HepG2 (cell line): Measurements from ENCODE around the gene RASA3. TPM values are rescaled to one million over a fixed set of nuclear protein-coding genes. Genes with fewer than 3 reads are reported as not detected.
A peak's percentile ranks its signal among the peaks of the same experiment; 100 is the strongest.

Source experiments
- ATAC-seq: fragments of 200-7000 bp; cut with Tn5 transposase; 3 replicates; pipeline ENCODE4 v1.9.1; 2020; ENCODE audit warnings: mild to moderate bottlenecking, moderate library complexity
- BruUV-seq: library from RNA; stranded (reverse); fragments of 400-500 nt; replicated peaks from 2 replicates; lab custom pipeline; 2021; lab: Mats Ljungman, UMichigan
- CTCF ChIA-PET: fragments of 300-600 bp; formaldehyde crosslinking; extraction: SDS; loops from one replicate; lab custom pipeline; 2021; ENCODE audit warnings: low total read pairs, inconsistent platforms, low intra/inter-chr PET ratio; lab: Yijun Ruan, JAX
- POLR2A ChIA-PET: fragments of 350-600 bp; sonication (Branson Sonifier 250); formaldehyde crosslinking; loops from one replicate; lab custom pipeline; 2020; ENCODE audit warnings: antibody characterized with exemption, inconsistent platforms; lab: Yijun Ruan, JAX
- DNase-seq: peaks from one replicate; pipeline ENCODE4 v3.0.0-alpha.2; 2015; ENCODE audit warnings: low spot score
- FAIRE-seq: peaks from 3 replicates; lab custom pipeline; 2011; peaks lifted over from hg19 to GRCh38; lab: Jason Lieb, UNC
- H2AFZ ChIP-seq: one replicate; pipeline ENCODE4 v1.6.1; 2011; ENCODE audit warnings: low read length, inconsistent platforms
- H3K27ac ChIP-seq: fragments of 300-600 bp; 3 replicates; pipeline ENCODE4 v1.8.0; 2011; ENCODE audit warnings: mixed run types, mild to moderate bottlenecking, mixed read lengths, low read length, inconsistent platforms; ENCODE audit not compliant: insufficient read depth; ENCODE audit errors: extremely low read length
- H3K27me3 ChIP-seq, 2 experiments: fragments of 200-600 bp in 1 of 2; 2 replicates in 1 of 2; 3 replicates in 1 of 2; pipeline versions ENCODE4 v1.6.0 to v1.8.0; 2011; ENCODE audit warnings: low read length in 2 of 2, mild to moderate bottlenecking in 2 of 2, moderate library complexity in 2 of 2, inconsistent platforms in 1 of 2; ENCODE audit not compliant: insufficient read depth in 2 of 2, control insufficient read depth in 1 of 2
- H3K36me3 ChIP-seq, 2 experiments: fragments of 200-600 bp in 1 of 2; replicated peaks in 1 of 2; 2 replicates in 1 of 2; 3 replicates in 1 of 2; pipeline versions ENCODE4 v1.5.1 to v1.8.0; 2011; ENCODE audit warnings: low read length in 2 of 2, inconsistent platforms in 1 of 2; ENCODE audit not compliant: insufficient read depth in 2 of 2, control insufficient read depth in 1 of 2
- H3K4me1 ChIP-seq: 2 replicates; pipeline ENCODE4 v1.5.1; 2012; ENCODE audit warnings: low read length, inconsistent platforms; ENCODE audit not compliant: insufficient read depth
- H3K4me2 ChIP-seq: 2 replicates; pipeline ENCODE4 v1.6.0; 2011; ENCODE audit warnings: low read depth, low read length, inconsistent platforms
- H3K4me3 ChIP-seq, 3 experiments: fragments of 200-600 bp in 1 of 3; sonication (generic), shearing (Covaris generic) in 1 of 3; replicated peaks in 1 of 3; 2 replicates each; pipeline ENCODE4 v1.5.1; 2011 to 2016; ENCODE audit warnings: low read length in 3 of 3, inconsistent platforms in 2 of 3, low read depth in 2 of 3, mild to moderate bottlenecking in 2 of 3, control low read depth in 1 of 3, mixed read lengths in 1 of 3; ENCODE audit not compliant: insufficient read depth in 1 of 3
- H3K79me2 ChIP-seq: one replicate; pipeline ENCODE4 v1.6.1; 2011; ENCODE audit warnings: low read length, inconsistent platforms; ENCODE audit not compliant: insufficient read depth
- H3K9ac ChIP-seq: 2 replicates; pipeline ENCODE4 v1.6.0; 2011; ENCODE audit warnings: mild to moderate bottlenecking, low read depth, low read length, inconsistent platforms; ENCODE audit not compliant: insufficient read depth
- H3K9me3 ChIP-seq: 2 replicates; pipeline ENCODE4 v1.5.1; 2012; ENCODE audit warnings: mild to moderate bottlenecking, low read length
- H4K20me1 ChIP-seq: 2 replicates; pipeline ENCODE4 v1.6.0; 2011; ENCODE audit warnings: inconsistent platforms, mild to moderate bottlenecking, low read length, moderate library complexity; ENCODE audit not compliant: insufficient read depth
- EP300 ChIP-seq, 3 experiments: sonication (generic) in 1 of 3; formaldehyde crosslinking in 1 of 3; IDR thresholded peaks; 2 replicates each; pipeline versions ENCODE4 v1.5.1 to v1.6.1; 2011 to 2020; ENCODE audit warnings: low read depth in 2 of 3, low read length in 2 of 3, borderline replicate concordance in 1 of 3, improper control_type of control experiment in 1 of 3, mild to moderate bottlenecking in 1 of 3, missing genetic modification reagents in 1 of 3, moderate library complexity in 1 of 3
- EZH2 ChIP-seq: conservative IDR thresholded peaks from 2 replicates; pipeline ENCODE4 v1.6.1; 2012; ENCODE audit warnings: mild to moderate bottlenecking, low read depth, low read length, moderate library complexity
- FOSL1 ChIP-seq: sonication (generic); formaldehyde crosslinking; IDR thresholded peaks from 2 replicates; pipeline ENCODE4 v1.9.0; 2021; ENCODE audit warnings: missing genetic modification reagents, borderline replicate concordance
- GFI1 ChIP-seq: sonication (generic); formaldehyde crosslinking; IDR thresholded peaks from 2 replicates; pipeline ENCODE4 v1.5.0; 2020; ENCODE audit warnings: missing genetic modification reagents, mild to moderate bottlenecking, borderline replicate concordance
- HOXD1 ChIP-seq: sonication (generic); formaldehyde crosslinking; IDR thresholded peaks from 2 replicates; pipeline ENCODE4 v1.5.0; 2020; ENCODE audit warnings: missing genetic modification reagents
- RXRB ChIP-seq: IDR thresholded peaks from 2 replicates; pipeline ENCODE4 v1.6.1; 2016; ENCODE audit warnings: borderline replicate concordance, missing genetic modification reagents, missing compliant biosample characterization
- SSRP1 ChIP-seq: IDR thresholded peaks from 2 replicates; pipeline ENCODE4 v1.6.1; 2016; ENCODE audit warnings: control low read depth
- TBX3 ChIP-seq: fragments of 450-650 bp; IDR thresholded peaks from 2 replicates; pipeline ENCODE4 v1.6.1; 2017; ENCODE audit warnings: antibody characterized with exemption, mild to moderate bottlenecking, inconsistent platforms, borderline replicate concordance
- TOPORS ChIP-seq: sonication (generic); formaldehyde crosslinking; IDR thresholded peaks from 2 replicates; pipeline ENCODE4 v1.8.0; 2023; ENCODE audit warnings: mild to moderate bottlenecking, missing genetic modification reagents
- ZBTB7B ChIP-seq: sonication (generic); formaldehyde crosslinking; IDR thresholded peaks from 2 replicates; pipeline ENCODE4 v1.4.0; 2020; ENCODE audit warnings: missing genetic modification reagents
- ZNF124 ChIP-seq: sonication (generic); formaldehyde crosslinking; IDR thresholded peaks from 2 replicates; pipeline ENCODE4 v1.4.0; 2020; ENCODE audit warnings: missing genetic modification reagents
- ZNF225 ChIP-seq: sonication (generic); formaldehyde crosslinking; IDR thresholded peaks from 2 replicates; pipeline ENCODE4 v1.4.0; 2020; ENCODE audit warnings: mild to moderate bottlenecking, missing genetic modification reagents
- ZNF460 ChIP-seq: sonication (generic); formaldehyde crosslinking; IDR thresholded peaks from 2 replicates; pipeline ENCODE4 v1.5.1; 2020; ENCODE audit warnings: missing genetic modification reagents, mild to moderate bottlenecking, borderline replicate concordance
- ZNF572 ChIP-seq: sonication (generic); formaldehyde crosslinking; IDR thresholded peaks from 2 replicates; pipeline ENCODE4 v1.5.1; 2020; ENCODE audit warnings: mild to moderate bottlenecking, missing genetic modification reagents
- ZNF75D ChIP-seq: sonication (generic); formaldehyde crosslinking; IDR thresholded peaks from 2 replicates; pipeline ENCODE4 v1.8.1; 2023; ENCODE audit warnings: missing genetic modification reagents, mild to moderate bottlenecking, borderline replicate concordance
- ZNF777 ChIP-seq: sonication (generic); formaldehyde crosslinking; IDR thresholded peaks from 2 replicates; pipeline ENCODE4 v1.4.0; 2020; ENCODE audit warnings: missing genetic modification reagents
- ZNF878 ChIP-seq: sonication (generic); formaldehyde crosslinking; IDR thresholded peaks from 2 replicates; pipeline ENCODE4 v1.8.1; 2023; ENCODE audit warnings: mild to moderate bottlenecking, missing genetic modification reagents, moderate library complexity
- ZNF891 ChIP-seq: sonication (generic); formaldehyde crosslinking; IDR thresholded peaks from 2 replicates; pipeline ENCODE4 v1.5.0; 2020; ENCODE audit warnings: mild to moderate bottlenecking, missing genetic modification reagents
- WGBS: methylation state at CpG from one replicate; pipeline ENCODE4 v1.1.6; 2017; ENCODE audit warnings: low lambda C conversion rate; 5-methylcytosine and 5-hydroxymethylcytosine counted together
- in situ Hi-C: cut with HindIII; loops from 2 replicates; pipeline ENCODE4 v1.10.0; 2017; ENCODE audit warnings: low pct_unique_long_range_greater_than_20kb; ENCODE audit not compliant: extremely low pct_ligation_motif_present
- intact Hi-C: fragments of 100-400 bp; cut with micrococcal nuclease; formaldehyde crosslinking; loops from one replicate; pipeline ENCODE4 v1.10.0; 2022; ENCODE audit not compliant: unreplicated experiment
- polyA plus RNA-seq, 8 experiments: library from polyadenylated mRNA; depleted of rRNA in 3 of 8; stranded (reverse) in 7 of 8; unstranded in 1 of 8; fragments of >200 nt; fragmentation: Illumina TruSeq in 4 of 8; extraction: Trizol in 4 of 8; gene quantifications; 2 replicates each; pipeline versions ENCODE4 v1.2.1 to v1.2.3, GENCODE V29; 2011 to 2016; ENCODE audit warnings: low read depth in 4 of 8, missing spikeins in 1 of 8, mixed read lengths in 1 of 8; ENCODE audit not compliant: insufficient read depth in 1 of 8
- total RNA-seq, 5 experiments: library from RNA; depleted of rRNA; stranded (reverse); fragments of >200 nt; fragmentation: Illumina TruSeq; extraction: Trizol; gene quantifications; 2 replicates each; pipeline ENCODE4 v1.2.3, GENCODE V29; 2016; ENCODE audit warnings: low read depth in 1 of 5

The RASA3 gene
- total and polyA plus RNA-seq, 2 of the 13 experiments (the other 11 are each of a cell fraction or from before 2014, with no cell fraction given), result 0.05 TPM; not detected in 1

GRCh38 chr13:114046431-114046975 lies 85.9 kb downstream of the RASA3 start:
- H3K27ac ChIP-seq, result no peak overlapping the region
- no peaks in the 10 kb centered on the region for H4K20me1 ChIP-seq
- H3K4me1 ChIP-seq, result no peaks in the 10 kb centered on the region
- no peaks in the 10 kb centered on the region for H3K9me3 ChIP-seq
- POLR2A ChIA-PET, result no interaction called here
- WGBS, result 8% methylated on average over 13 of the region's 14 CpGs
- TF ChIP-seq ZBTB7B, result no peak
- TF ChIP-seq EZH2, result 0 out of 2 replicates have a peak, but pooled peaks have one; percentile 9
- TF ChIP-seq, all 625 proteins: peak for 1
- DNase-seq (no peak), FAIRE-seq (no peak), ATAC-seq (no peak)
- no peak overlapping the region for H3K4me2 ChIP-seq
- H3K4me3 ChIP-seq, result no peak overlapping the region
- no peaks in the 10 kb centered on the region for H3K79me2 ChIP-seq
- intact Hi-C loops, result no loop called here
- in situ Hi-C loops, result no loop called here
- BruUV-seq, result no TSS peak
- no peak overlapping the region for H3K9ac ChIP-seq
- H2AFZ ChIP-seq, result no peak overlapping the region
- CTCF ChIA-PET, result no interaction called here
- H3K36me3 ChIP-seq, result no peaks in the 10 kb centered on the region
- H3K27me3 ChIP-seq, result peaks cover 1 to 42% of the 10 kb centered on the region in 2 experiments; a peak in 4 of 5 replicates

- BruUV-seq, result no TSS peak
- H3K9ac ChIP-seq, result no peak overlapping the region
- no peak for DNase-seq
- H3K4me2 ChIP-seq, result no peak overlapping the region
- ChIA-PET POLR2A (no interaction called here), CTCF (no interaction called here)
- ATAC-seq, result no peak
- H3K27me3 ChIP-seq, result peaks cover 1 to 38% of the 10 kb centered on the region in 2 experiments; a peak in 4 of 5 replicates
- no peak overlapping the region for H2AFZ ChIP-seq
- FAIRE-seq, result no peak
- H3K36me3 ChIP-seq, result no peaks in the 10 kb centered on the region
- H4K20me1 ChIP-seq, result no peaks in the 10 kb centered on the region
- in situ Hi-C loops (no loop called here), intact Hi-C loops (no loop called here)
- H3K4me1 ChIP-seq, result no peaks in the 10 kb centered on the region
- H3K27ac ChIP-seq, result no peak overlapping the region
- WGBS, result 55% methylated on average over 20 of the region's 21 CpGs
- H3K79me2 ChIP-seq, result no peaks in the 10 kb centered on the region
- H3K9me3 ChIP-seq, result no peaks in the 10 kb centered on the region
- H3K4me3 ChIP-seq, result no peak overlapping the region
- TF ChIP-seq TBX3 (no peak), ZNF225 (CRISPR knock-in tag) (no peak), RXRB (CRISPR knock-in tag) (no peak), EP300 (IDR thresholded peaks at IDR 0.05; ENCODE audit: low read depth in 2 of 2, low read length in 2 of 2) (no peak), EP300 (CRISPR knock-in tag; IDR thresholded peaks at IDR 0.05; ENCODE audit: borderline replicate concordance) (no peak), ZNF75D (CRISPR knock-in tag) (no peak), FOSL1 (CRISPR knock-in tag) (no peak), GFI1 (CRISPR knock-in tag) (no peak), SSRP1 (no peak), ZNF460 (CRISPR knock-in tag) (no peak), ZNF124 (no peak), TOPORS (CRISPR knock-in tag) (no peak), ZNF572 (CRISPR knock-in tag) (no peak), HOXD1 (CRISPR knock-in tag) (no peak), ZNF891 (CRISPR knock-in tag) (no peak), ZNF878 (CRISPR knock-in tag) (no peak), ZNF777 (CRISPR knock-in tag) (no peak)
Measured at GRCh38 chr13:114045113-114045735, 87.2 kb downstream of the RASA3 start.
